ENCODE results near the gene C19orf44.
"Not testable (repeated sequence)": the region's sequence is repeated elsewhere in the genome, so short reads cannot be mapped to it uniquely, and the experiment has no call there.

DNA sequence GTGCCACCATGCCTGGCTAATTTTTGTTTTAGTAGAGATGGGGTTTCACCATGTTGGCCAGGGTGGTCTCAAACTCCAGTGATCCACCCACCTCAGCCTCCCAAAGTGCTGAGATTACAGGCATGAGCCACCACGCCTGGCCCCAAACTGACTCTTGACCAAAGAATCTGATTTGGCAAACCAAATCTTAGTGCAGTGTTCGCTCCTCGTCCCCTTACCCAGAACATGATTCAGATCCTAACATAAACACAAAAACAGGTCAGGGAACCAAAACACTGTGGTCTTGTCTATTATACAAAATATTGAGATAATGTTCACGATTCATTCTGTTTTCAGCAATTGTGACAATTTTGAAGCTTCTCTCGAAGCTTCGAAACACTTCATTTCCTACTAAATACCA lies 55.7 kb downstream of the C19orf44 start:
- TF ChIP-seq, protein P1, sequence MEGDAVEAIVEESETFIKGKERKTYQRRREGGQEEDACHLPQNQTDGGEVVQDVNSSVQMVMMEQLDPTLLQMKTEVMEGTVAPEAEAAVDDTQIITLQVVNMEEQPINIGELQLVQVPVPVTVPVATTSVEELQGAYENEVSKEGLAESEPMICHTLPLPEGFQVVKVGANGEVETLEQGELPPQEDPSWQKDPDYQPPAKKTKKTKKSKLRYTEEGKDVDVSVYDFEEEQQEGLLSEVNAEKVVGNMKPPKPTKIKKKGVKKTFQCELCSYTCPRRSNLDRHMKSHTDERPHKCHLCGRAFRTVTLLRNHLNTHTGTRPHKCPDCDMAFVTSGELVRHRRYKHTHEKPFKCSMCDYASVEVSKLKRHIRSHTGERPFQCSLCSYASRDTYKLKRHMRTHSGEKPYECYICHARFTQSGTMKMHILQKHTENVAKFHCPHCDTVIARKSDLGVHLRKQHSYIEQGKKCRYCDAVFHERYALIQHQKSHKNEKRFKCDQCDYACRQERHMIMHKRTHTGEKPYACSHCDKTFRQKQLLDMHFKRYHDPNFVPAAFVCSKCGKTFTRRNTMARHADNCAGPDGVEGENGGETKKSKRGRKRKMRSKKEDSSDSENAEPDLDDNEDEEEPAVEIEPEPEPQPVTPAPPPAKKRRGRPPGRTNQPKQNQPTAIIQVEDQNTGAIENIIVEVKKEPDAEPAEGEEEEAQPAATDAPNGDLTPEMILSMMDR (IDR thresholded peaks at IDR 0.05; ENCODE audit: low read depth, low read length, poor library complexity, severe bottlenecking) = not testable (repeated sequence)
- TF ChIP-seq EZH2phosphoT487 (IDR thresholded peaks at IDR 0.05; ENCODE audit: borderline replicate concordance, low read length) = not testable (repeated sequence)

Data from DOHH2 (cell line).